Measurements from ENCODE around the gene CACNA2D2. TPM values are rescaled to one million over a fixed set of nuclear protein-coding genes. Genes with fewer than 3 reads are reported as not detected.

Gene CACNA2D2
- total and polyA plus RNA-seq, 12 donors: 0.09 to 2.0 (median 0.60) TPM

DNA sequence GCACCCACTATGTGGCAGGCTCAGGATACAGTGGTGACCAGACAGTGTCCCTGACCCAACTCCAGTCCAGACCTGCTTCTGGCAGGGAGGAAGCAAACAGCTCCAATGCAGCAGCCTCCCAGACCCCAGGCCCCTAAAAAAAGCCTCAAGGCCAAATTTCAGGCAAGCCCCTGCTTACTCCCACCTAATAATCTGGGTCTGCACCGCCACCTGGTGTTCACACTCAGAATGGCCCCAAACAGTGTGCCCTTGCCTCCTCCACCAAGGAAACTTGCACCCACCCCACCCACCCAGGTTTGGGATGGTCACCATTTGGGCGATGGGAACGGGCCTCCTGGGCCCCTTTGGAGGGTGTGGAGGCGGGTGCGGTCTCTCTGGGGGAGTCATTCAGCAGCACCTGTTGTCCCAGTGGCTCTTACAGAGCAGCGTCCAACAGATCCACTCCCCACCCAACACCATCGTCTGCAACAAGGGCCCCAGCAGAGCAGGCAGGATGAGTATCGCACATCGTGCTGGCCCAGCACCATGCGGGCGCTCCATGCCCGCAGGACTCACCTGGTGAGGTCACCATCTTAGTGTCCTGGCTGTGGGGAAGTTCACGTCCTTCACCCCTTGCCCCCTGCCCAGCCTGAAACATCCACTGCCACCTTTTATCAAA lies 46.8 kb upstream of the CACNA2D2 start:
- DNase-seq: peak; percentile 27 to 69 (median 49)
- Histone ChIP-seq H3K4me1 (replicated peaks in 1 of 2) (no peaks in the 10 kb centered on the region), H3K27me3 (peaks cover 4% of the 10 kb centered on the region), H3K36me3 (replicated peaks in 1 of 2) (no peaks in the 10 kb centered on the region), H3K4me3 (no peak overlapping the region), H3K27ac (no peak overlapping the region), H3K9me3 (replicated peaks in 1 of 3) (no peaks in the 10 kb centered on the region)
- intact Hi-C loops (cut with DNase I): no loop called here
- TF ChIP-seq POLR2A (IDR thresholded peaks at IDR 0.05) (no peak), CTCF (IDR thresholded peaks at IDR 0.05) (peak; percentile 47 to 71 (median 61))
- WGBS, 4 donors: 40 to 50% (median 47%) methylated on average over 2 to 13 of the region's 13 CpGs

- WGBS, 4 donors: 87 to 94% (median 93%) methylated on average over 3 of the region's 3 CpGs
- no peak overlapping the region for H3K27ac ChIP-seq
- H3K4me1 ChIP-seq (replicated peaks in 1 of 2): no peaks in the 10 kb centered on the region
- DNase-seq: no peak
- no peaks in the 10 kb centered on the region for H3K36me3 ChIP-seq (replicated peaks in 1 of 2)
- intact Hi-C loops (cut with DNase I): loop anchor here in 1 of 2 donors (5.0 kb wide), 1 partner anchor 112 kb away; no protein-coding TSS in a partner anchor
- H3K27me3 ChIP-seq: peaks cover 4% of the 10 kb centered on the region
- H3K4me3 ChIP-seq: no peak overlapping the region
- no peaks in the 10 kb centered on the region for H3K9me3 ChIP-seq (replicated peaks in 1 of 3)
- TF ChIP-seq CTCF (IDR thresholded peaks at IDR 0.05) (no peak), POLR2A (IDR thresholded peaks at IDR 0.05) (no peak)
Measured at GRCh38 chr3:50549226-50549625, 45.8 kb upstream of the CACNA2D2 start.

DNA sequence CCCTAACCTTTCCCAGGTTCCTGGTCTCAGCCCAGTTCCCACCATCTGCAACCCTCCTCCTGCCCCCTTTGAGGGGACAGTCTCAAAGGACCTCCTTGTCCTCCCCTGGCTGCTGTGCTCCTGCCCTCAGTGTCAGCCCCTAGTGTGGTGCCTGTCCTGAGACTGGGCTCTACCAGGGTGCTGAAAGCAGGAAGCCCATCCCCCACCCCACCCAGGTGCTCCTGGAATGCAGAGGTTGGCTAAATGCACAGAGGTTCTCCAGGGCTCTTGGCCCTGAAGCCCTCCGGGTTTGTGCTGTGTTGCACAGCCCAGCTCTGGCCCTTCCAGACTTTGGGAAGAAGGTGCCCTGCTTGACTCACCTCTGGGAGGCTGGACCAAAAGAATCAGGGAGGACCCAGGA lies 42.3 kb upstream of the CACNA2D2 start:
- H3K4me1 ChIP-seq (replicated peaks in 1 of 2): no peaks in the 10 kb centered on the region
- no peak overlapping the region for H3K27ac ChIP-seq
- WGBS, 4 donors: 57 to 63% (median 60%) methylated on average over 1 of the region's 1 CpG; no CpG with 5 or more reads in 1 of the 4 donors
- intact Hi-C loops (cut with DNase I): loop anchor here in 1 of 2 donors (5.0 kb wide), 1 partner anchor 108 kb away; no protein-coding TSS in a partner anchor
- H3K36me3 ChIP-seq (replicated peaks in 1 of 2): no peaks in the 10 kb centered on the region
- no peaks in the 10 kb centered on the region for H3K27me3 ChIP-seq
- H3K9me3 ChIP-seq (replicated peaks in 1 of 3): no peaks in the 10 kb centered on the region
- TF ChIP-seq CTCF (IDR thresholded peaks at IDR 0.05): no peak
- TF ChIP-seq POLR2A (IDR thresholded peaks at IDR 0.05): no peak
- no peak overlapping the region for H3K4me3 ChIP-seq
- no peak for DNase-seq

DNA sequence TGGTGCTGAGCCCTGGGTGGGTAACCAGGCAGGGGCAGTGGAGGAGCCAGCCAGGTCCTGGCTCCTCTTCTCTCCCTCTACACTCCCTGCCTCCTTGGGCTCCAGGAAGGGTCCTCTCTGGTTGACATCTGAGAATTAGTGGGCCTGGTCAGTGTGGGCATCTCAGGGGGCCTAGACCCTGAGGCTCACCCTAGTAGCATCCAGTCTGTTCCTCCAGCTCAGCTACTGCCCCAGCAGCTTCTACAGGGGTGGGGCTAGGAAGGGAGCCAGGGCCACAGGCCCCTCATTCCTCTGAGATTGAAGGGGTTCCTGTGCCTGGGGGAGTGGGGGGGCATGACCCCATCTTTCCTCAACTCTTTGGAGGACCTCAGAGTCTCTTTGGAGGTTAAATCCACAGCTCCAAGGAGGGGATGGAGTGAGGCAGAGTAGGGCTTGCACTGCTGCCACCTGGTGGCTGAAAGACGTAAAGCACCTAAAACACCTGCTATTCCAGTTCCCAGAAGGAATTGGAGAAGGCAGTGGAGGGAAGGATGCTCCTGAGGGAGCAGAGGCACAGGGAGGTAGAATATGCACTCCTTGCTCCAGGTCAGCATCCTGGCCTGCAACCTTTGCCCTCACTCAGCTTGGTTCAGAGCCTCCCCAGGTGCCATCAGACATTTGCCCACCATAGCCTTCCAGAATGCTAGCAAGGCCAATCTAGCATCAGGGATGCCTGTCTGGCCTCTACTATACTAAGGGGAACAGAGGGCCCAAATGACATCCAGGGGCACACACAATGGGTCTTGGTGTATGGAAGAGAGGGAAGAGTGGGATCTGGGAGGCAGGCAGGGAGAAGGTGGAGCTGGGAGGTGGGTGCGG lies 39.0 kb upstream of the CACNA2D2 start:
- 39 to 50% (median 44%) methylated on average over 2 of the region's 2 CpGs for WGBS, 4 donors
- intact Hi-C loops (cut with DNase I): loop anchor here (5.0 kb wide), 2 partner anchors 105 to 195 kb away; partner anchors contain the start of gene ZMYND10 (in 1 of the 2)
- Histone ChIP-seq H3K27me3 (no peaks in the 10 kb centered on the region), H3K9me3 (replicated peaks in 1 of 3) (no peaks in the 10 kb centered on the region), H3K27ac (no peak overlapping the region), H3K4me3 (no peak overlapping the region), H3K36me3 (replicated peaks in 1 of 2) (no peaks in the 10 kb centered on the region), H3K4me1 (replicated peaks in 1 of 2) (no peaks in the 10 kb centered on the region)
- TF ChIP-seq CTCF (IDR thresholded peaks at IDR 0.05): peak; percentile 76 to 92 (median 84)
- TF ChIP-seq POLR2A (IDR thresholded peaks at IDR 0.05): no peak
- peak; percentile 51 to 90 (median 70) for DNase-seq

Measured in adrenal gland (tissue), 12 donors.